ENCODE data around the gene FILIP1. TPM values are rescaled to one million over a fixed set of nuclear protein-coding genes. Genes with fewer than 3 reads are reported as not detected.

The FILIP1 gene
- total and polyA plus RNA-seq, 2 of the 4 experiments (the other 2 are of a cell fraction) = under 0.01 to 0.03 TPM

GRCh38 chr6:75268121-75268987 is 225.2 kb downstream of the FILIP1 start:
- Histone ChIP-seq H4K8ac (ENCODE audit: low read depth in 2 of 2, low read length in 2 of 2) (peak overlapping the region; percentile 10 to 11; a peak in 2 of 4 replicates), H3K4me2 (ENCODE audit: low read depth, low read length) (peak overlapping the region; percentile 88; the same call in 1 of the 2 replicates), H3K9me3 (ENCODE audit: control insufficient read depth, insufficient read depth, low read length) (no peaks in the 10 kb centered on the region; the same call in 1 of the 2 replicates), H3K27ac (ENCODE audit: insufficient read depth, low read length) (peak overlapping the region; percentile 23; the same call in 1 of the 2 replicates), H2BK5ac (ENCODE audit: low read depth, low read length, poor library complexity, severe bottlenecking) (peak overlapping the region; percentile 75), H2BK20ac (ENCODE audit: low read depth, low read length) (peak overlapping the region; percentile 15; the same call in 1 of the 2 replicates), H3K4ac (ENCODE audit: low read depth, low read length) (peak overlapping the region; percentile 45; the same call in 1 of the 2 replicates), H2AFZ (replicated peaks; ENCODE audit: low read length, poor library complexity) (no peak overlapping the region), H4K5ac (ENCODE audit: low read depth, low read length) (peak overlapping the region; percentile 76; the same call in 1 of the 2 replicates), H3K79me1 (ENCODE audit: low read depth in 1 of 2, low read length in 2 of 2) (peaks cover 21 to 53% of the 10 kb centered on the region in 2 experiments), H3K4me1 (ENCODE audit: control insufficient read depth, insufficient read depth, low read length) (peaks cover 19% of the 10 kb centered on the region), H2BK120ac (ENCODE audit: low read depth, low read length) (peak overlapping the region; percentile 4; the same call in 1 of the 2 replicates), H3K56ac (ENCODE audit: extremely low read depth, insufficient read depth, low read length) (no peak overlapping the region), H3K9me1 (ENCODE audit: insufficient read depth, low read length) (peaks cover 9% of the 10 kb centered on the region), H3K9ac (ENCODE audit: low read depth, low read length) (no peak overlapping the region), H3K4me3 (ENCODE audit: insufficient read depth, low read depth, low read length) (no peak overlapping the region), H4K20me1 (ENCODE audit: insufficient read depth, low read length) (peaks cover 13% of the 10 kb centered on the region; the same call in 1 of the 2 replicates), H4K91ac (ENCODE audit: insufficient read depth, low read depth, low read length) (peak overlapping the region; percentile 32; the same call in 1 of the 2 replicates), H3K14ac (replicated peaks; ENCODE audit: low read depth, low read length) (peak overlapping the region; percentile 18), H3K23ac (ENCODE audit: low read depth, low read length) (peak overlapping the region; percentile 58), H2AK5ac (ENCODE audit: low read depth, low read length) (peak overlapping the region; percentile 57), H3K27me3 (ENCODE audit: control insufficient read depth, insufficient read depth, low read length) (no peaks in the 10 kb centered on the region), H2AK9ac (replicated peaks; ENCODE audit: low read depth, low read length, poor library complexity) (no peak overlapping the region), H3K18ac (ENCODE audit: low read depth, low read length) (peak overlapping the region; percentile 90), H3K36me3 (ENCODE audit: control insufficient read depth, insufficient read depth, low read length) (peaks cover 20% of the 10 kb centered on the region), H2BK15ac (ENCODE audit: low read depth, low read length) (peak overlapping the region; percentile 54; the same call in 1 of the 3 replicates)
- in situ Hi-C loops (cut with MboI; ENCODE audit: low sequenced_read_pairs) (loop anchor here (10.0 kb wide), 1 partner anchor 266 kb away; no protein-coding TSS in a partner anchor), intact Hi-C loops (cut with micrococcal nuclease) (no loop called here), dilution Hi-C loops (cut with HindIII; ENCODE audit: low sequenced_read_pairs, unreplicated experiment) (no loop called here)
- BruUV-seq (replicated peaks) = no TSS peak
- TF ChIP-seq FOS (IDR thresholded peaks at IDR 0.05; ENCODE audit: low read depth, low read length) (peak; percentile 43; the same call in 1 of the 2 replicates), MAZ (IDR thresholded peaks at IDR 0.05; ENCODE audit: borderline replicate concordance, low read depth, low read length) (no peak)
- DNase-seq (peak; percentile 54), ATAC-seq (ENCODE audit: low read depth) (peak; percentile 34; the same call in 1 of the 2 replicates)
- CTCF ChIA-PET = interaction anchor here (1.0 to 2.4 kb wide), 3 partner anchors 7 to 260 kb away, joined by 3 to 13 read pairs (median 4); no protein-coding TSS in a partner anchor
- POLR2A ChIA-PET (ENCODE audit: unreplicated experiment) = no interaction called here
- WGBS, 2 experiments (ENCODE audit: extremely low coverage in 2 of 2, insufficient read length in 1 of 2) = 76% methylated on average over 2 of the region's 5 CpGs; no CpG with 5 or more reads in 1 of the 2 experiments

All from IMR-90 (cell line).